NT2/D1 (cell line): ENCODE measurements around the gene TGM5.

Experiments
- SUZ12 ChIP-seq: IDR thresholded peaks from 2 replicates; pipeline ENCODE4 v1.6.1; 2011; ENCODE audit not compliant: insufficient read length, insufficient read depth; ENCODE audit errors: extremely low read depth
- YY1 ChIP-seq: IDR thresholded peaks from 2 replicates; pipeline ENCODE4 v1.6.1; 2011; ENCODE audit not compliant: insufficient read length, insufficient read depth
- ZNF274 ChIP-seq: IDR thresholded peaks from 2 replicates; pipeline ENCODE4 v1.6.1; 2011; ENCODE audit warnings: mild to moderate bottlenecking, low read depth, low read length

DNA sequence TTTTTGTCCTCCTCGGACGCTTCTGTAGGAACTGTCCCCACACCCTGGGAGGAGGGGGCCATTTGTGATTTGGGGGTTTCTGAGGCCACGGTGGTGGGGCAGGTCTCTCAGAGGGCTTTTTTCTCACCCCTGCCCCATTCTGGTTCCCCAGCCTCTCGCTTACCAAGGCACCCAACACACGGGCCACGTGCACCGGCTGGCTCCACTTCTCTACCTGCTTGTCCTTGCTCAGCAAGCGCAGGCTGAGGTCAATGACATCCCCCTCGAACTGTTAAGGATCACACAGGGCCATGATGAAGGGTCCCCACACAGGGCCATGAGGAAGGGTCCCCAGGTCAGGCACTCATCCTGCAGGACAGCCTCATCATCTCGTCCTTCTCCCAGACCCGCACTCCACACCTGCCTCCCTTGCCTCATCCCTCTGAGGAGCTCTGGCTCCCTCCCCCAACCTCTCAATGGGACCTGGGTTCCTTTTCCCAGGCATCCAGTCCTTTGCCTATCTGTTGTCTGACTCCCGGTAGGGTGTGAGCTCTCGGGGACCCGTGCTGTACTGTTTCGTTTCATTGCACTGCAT lies 56.5 kb downstream of the TGM5 start:
- no peak for TF ChIP-seq YY1
- TF ChIP-seq SUZ12, result no peak
- TF ChIP-seq ZNF274, result no peak
